Measurements from ENCODE around the gene CA5A.

DNA sequence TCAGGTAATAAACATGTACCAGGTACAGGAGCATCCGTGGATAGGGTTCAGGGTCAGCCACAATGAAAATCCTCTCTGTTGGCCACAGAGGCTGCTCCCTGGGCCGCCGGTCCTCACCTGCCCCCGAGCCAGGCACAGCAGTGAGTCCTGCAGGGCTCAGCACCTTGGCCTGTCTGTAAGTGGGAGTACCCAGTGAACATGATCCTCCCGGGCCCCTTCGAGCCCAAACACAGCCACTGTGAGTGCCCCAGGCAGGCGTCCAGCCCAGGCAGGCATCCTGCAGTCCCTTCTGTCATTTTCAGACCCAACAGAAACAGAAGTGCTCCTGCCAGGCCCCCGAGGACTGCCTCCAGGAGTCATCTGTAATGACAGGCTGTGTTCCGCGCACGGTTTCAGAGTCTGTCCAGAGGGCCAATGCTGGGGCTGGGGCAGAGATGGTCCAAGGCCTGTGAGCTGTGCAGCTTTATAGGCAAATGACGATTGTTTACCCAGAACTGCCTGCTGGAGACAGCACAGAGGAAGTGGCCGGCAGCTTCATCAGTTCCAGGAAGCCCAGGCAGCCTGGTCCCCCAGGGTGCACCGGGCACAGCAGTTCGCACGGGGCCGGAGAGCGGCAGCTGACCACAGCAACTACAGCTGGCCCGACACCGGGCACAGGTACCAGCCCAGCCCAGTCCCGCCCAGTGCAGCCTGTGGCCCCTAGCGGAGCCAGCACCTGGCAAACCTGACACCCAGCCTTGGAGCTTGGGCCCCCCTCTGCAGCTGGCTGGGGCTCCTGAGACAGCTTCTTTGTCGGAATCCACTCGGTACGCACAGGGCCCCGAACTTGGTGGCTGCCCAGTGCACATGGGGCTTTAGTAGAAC is 80.2 kb downstream of the CA5A start:
- TF ChIP-seq, protein P1, sequence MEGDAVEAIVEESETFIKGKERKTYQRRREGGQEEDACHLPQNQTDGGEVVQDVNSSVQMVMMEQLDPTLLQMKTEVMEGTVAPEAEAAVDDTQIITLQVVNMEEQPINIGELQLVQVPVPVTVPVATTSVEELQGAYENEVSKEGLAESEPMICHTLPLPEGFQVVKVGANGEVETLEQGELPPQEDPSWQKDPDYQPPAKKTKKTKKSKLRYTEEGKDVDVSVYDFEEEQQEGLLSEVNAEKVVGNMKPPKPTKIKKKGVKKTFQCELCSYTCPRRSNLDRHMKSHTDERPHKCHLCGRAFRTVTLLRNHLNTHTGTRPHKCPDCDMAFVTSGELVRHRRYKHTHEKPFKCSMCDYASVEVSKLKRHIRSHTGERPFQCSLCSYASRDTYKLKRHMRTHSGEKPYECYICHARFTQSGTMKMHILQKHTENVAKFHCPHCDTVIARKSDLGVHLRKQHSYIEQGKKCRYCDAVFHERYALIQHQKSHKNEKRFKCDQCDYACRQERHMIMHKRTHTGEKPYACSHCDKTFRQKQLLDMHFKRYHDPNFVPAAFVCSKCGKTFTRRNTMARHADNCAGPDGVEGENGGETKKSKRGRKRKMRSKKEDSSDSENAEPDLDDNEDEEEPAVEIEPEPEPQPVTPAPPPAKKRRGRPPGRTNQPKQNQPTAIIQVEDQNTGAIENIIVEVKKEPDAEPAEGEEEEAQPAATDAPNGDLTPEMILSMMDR (IDR thresholded peaks at IDR 0.05; ENCODE audit: poor library complexity): no peak
- TF ChIP-seq EZH2 (IDR thresholded peaks at IDR 0.05; ENCODE audit: borderline replicate concordance): no peak
- no peak for TF ChIP-seq EZH2phosphoT487 (IDR thresholded peaks at IDR 0.05; ENCODE audit: low read depth, severe bottlenecking, unreplicated experiment)
